Memory B cell (primary cell): ENCODE measurements around the gene RGP1.
A peak's percentile ranks its signal among the peaks of the same experiment; 100 is the strongest.

Experiments
- ATAC-seq: fragments of 150-1000 bp; cut with Tn5 transposase; 2 replicates; pipeline ENCODE4 v1.10.0; 2021; ENCODE audit warnings: low read depth, mild to moderate bottlenecking, moderate library complexity
- DNase-seq, 2 donors: peaks; one replicate each; pipeline ENCODE4 v3.0.0; 2022; ENCODE audit warnings: low spot score in 2 of 2
- H3K27ac Mint-ChIP-seq: one replicate; pipeline ENCODE4 v1.8.0; 2022; ENCODE audit warnings: mild to moderate bottlenecking, moderate library complexity, mixed read lengths
- H3K27me3 Mint-ChIP-seq: one replicate; pipeline ENCODE4 v1.8.0; 2022; ENCODE audit warnings: mixed read lengths
- H3K36me3 Mint-ChIP-seq: one replicate; pipeline ENCODE4 v1.8.0; 2022; ENCODE audit warnings: mild to moderate bottlenecking, mixed read lengths
- H3K4me1 Mint-ChIP-seq: one replicate; pipeline ENCODE4 v1.8.0; 2022; ENCODE audit warnings: mixed read lengths
- H3K4me3 Mint-ChIP-seq: one replicate; pipeline ENCODE4 v1.8.0; 2022; ENCODE audit warnings: mild to moderate bottlenecking, moderate library complexity, mixed read lengths
- H3K9me3 Mint-ChIP-seq: one replicate; pipeline ENCODE4 v1.8.0; 2022; ENCODE audit warnings: mixed read lengths

Gene RGP1, protein sequence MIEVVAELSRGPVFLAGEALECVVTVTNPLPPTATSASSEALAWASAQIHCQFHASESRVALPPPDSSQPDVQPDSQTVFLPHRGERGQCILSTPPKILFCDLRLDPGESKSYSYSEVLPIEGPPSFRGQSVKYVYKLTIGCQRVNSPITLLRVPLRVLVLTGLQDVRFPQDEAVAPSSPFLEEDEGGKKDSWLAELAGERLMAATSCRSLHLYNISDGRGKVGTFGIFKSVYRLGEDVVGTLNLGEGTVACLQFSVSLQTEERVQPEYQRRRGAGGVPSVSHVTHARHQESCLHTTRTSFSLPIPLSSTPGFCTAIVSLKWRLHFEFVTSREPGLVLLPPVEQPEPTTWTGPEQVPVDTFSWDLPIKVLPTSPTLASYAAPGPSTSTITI

DNA sequence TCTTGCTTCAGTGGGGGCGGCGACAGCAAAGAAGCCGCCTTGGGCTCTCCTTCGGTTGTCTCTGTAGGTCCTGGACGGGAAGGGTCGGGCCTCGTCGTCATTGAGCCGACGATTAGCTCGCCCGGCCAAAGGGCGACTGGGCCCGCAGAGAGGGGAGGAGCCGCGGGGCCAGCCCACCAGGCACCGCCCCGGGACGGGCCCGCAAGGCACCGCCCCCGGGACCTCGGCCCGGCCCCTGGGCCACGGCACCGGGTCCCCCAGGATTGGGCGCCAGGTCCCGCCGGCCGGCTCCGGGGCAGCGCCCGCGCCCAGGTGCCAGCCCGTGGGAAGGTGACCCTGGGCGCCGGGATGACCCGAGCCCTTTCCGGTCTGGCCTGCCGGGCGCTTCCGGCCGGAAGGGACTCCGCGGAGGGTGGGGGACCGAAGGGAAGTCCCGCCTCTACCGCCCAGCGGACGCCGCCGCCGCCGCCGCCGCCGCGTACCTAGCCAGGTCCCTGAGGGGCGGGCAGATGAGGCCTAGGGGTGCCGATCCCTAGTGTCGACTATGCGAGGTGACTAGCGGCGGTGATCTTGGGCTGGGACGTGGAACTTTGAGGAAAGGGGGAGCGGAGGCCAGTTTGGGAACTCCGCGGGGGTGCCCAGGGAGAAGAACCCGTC is at the start of gene RGP1, which contains the start of gene GBA2:
TSS of gene RGP1 (plus strand) at position 430 of the 657 bp plus-strand sequence. CDS start 469 bp downstream, outside the sequence.
TSS of gene GBA2 (minus strand) at position 371 of the 657 bp plus-strand sequence. CDS start 524 bp downstream, outside the sequence.
- ATAC-seq = peak; percentile 81
- Mint-ChIP-seq H3K27ac (peak within 1 kb of the TSS; percentile 92), H3K9me3 (no peaks in the 10 kb centered on the region), H3K27me3 (no peaks in the 10 kb centered on the region), H3K4me3 (peak within 1 kb of the TSS; percentile 91), H3K36me3 (peaks cover 25% of the 10 kb centered on the region), H3K4me1 (peaks cover 44% of the 10 kb centered on the region)
- peak; percentile 56 to 78 for DNase-seq

DNA sequence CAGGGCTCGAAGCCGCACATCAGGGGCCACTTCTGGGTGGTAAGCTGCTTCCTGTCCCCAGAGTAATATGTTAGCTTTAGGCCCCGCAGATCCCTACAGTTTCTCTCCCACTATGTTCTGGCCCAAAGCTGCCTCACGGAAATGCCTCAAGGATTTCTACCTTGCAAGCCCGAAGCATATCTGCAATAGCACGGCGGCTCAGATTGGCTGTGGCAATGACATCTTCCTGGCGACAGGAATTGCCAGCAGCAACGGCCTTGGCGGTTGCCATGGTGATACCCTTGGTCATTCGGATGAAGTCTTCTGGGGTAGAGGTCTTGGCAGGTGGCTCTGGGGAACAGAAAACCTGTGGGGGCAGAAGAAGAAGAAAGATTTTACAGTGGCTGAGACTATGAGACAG is 49.1 kb upstream of the RGP1 start:
- Mint-ChIP-seq H3K36me3 (peaks cover 23% of the 10 kb centered on the region), H3K4me3 (no peak overlapping the region), H3K27me3 (no peaks in the 10 kb centered on the region), H3K9me3 (no peaks in the 10 kb centered on the region), H3K27ac (no peak overlapping the region), H3K4me1 (peaks cover 6% of the 10 kb centered on the region)
- DNase-seq (no peak), ATAC-seq (no peak)

DNA sequence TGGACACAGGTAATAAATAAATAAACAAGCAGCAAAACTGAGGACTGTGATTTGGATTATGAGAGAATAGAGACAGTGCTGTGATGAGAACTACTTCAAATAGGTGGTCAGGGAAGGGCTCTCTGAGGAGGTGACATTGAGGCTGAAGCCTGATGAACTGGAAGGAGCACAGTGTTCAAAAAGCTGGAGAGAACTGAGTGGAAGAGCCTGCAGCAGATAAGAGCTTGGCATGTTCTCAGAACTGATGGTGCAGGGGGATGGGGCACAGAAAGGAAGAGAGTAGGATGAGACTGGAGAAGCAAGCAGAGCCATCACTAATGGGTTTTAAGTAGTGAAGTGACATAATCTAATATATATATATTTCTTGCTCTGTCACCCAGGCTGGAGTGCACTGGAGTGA is 48.1 kb upstream of the RGP1 start:
- no peak overlapping the region for H3K27ac Mint-ChIP-seq
- H3K9me3 Mint-ChIP-seq = no peaks in the 10 kb centered on the region
- peaks cover 24% of the 10 kb centered on the region for H3K36me3 Mint-ChIP-seq
- H3K4me1 Mint-ChIP-seq = peaks cover 6% of the 10 kb centered on the region
- no peak overlapping the region for H3K4me3 Mint-ChIP-seq
- no peak for DNase-seq
- H3K27me3 Mint-ChIP-seq = no peaks in the 10 kb centered on the region
- ATAC-seq = no peak

DNA sequence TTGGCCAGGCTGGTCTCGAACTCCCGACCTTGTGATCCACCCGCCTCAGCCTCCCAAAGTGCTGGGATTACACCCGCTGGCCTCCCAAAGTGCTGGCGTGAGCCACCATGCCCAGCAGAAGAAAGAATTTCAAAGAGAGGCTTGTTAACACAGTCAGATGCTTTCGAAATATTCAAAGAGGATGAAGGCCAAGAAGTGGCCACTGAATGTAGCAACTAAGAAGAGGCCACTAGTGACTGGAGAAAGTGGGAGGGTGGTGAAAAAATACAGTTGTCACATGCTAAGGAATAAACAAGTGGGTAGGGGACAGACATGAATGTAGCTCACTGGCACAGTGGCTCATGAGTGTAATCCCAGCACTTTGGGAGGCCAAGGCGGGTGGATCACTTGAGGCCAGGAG is 46.4 kb upstream of the RGP1 start:
- no peak for ATAC-seq
- H3K27ac Mint-ChIP-seq = no peak overlapping the region

DNA sequence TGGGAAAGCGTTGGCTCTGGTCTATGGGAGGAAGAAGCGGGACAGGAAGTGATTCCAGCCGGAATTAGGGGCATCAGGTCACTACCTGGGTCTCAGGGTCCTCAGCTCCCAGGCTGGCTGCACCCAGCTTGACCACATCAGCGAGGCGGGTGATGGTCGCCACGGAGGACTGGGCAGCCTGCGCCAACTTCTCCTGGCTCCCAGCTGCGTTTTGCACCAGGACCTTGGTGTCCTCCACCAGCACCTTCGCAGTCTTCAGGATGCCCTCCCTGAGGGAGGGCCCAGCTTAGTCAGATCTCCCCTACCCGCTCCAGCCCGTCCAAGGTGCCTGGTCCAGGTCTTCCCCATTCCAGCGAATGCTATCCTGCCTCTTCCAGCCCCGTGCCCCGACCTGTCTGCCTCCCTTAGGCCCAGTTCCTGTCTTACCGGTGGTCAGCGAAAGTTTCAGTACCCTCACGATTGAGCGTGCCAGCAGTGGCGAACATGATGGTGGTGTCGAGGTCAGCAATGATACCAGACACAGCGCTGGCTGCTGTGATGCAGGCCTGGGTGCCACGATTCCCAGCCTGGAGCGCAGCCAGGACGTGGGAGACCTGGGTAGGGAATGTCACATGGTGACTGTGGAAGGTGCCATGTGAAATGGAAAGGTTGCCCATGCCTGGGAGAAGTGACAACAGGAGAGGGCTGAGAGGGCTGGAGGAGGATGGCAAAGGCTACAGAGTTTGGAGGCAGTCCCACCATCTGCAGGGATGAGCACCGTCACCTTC is 45.0 kb upstream of the RGP1 start:
- H3K4me3 Mint-ChIP-seq = no peak overlapping the region
- H3K27ac Mint-ChIP-seq = no peak overlapping the region
- H3K9me3 Mint-ChIP-seq = no peaks in the 10 kb centered on the region
- DNase-seq (no peak), ATAC-seq (no peak)
- peaks cover 41% of the 10 kb centered on the region for H3K36me3 Mint-ChIP-seq
- peaks cover 2% of the 10 kb centered on the region for H3K4me1 Mint-ChIP-seq
- H3K27me3 Mint-ChIP-seq = no peaks in the 10 kb centered on the region

More for the DNA sequence above, 46.4 kb upstream of the RGP1 start:
- no peak overlapping the region for H3K4me3 Mint-ChIP-seq
- peaks cover 32% of the 10 kb centered on the region for H3K36me3 Mint-ChIP-seq
- no peaks in the 10 kb centered on the region for H3K4me1 Mint-ChIP-seq
- H3K27me3 Mint-ChIP-seq = no peaks in the 10 kb centered on the region
- no peaks in the 10 kb centered on the region for H3K9me3 Mint-ChIP-seq
- DNase-seq = no peak

DNA sequence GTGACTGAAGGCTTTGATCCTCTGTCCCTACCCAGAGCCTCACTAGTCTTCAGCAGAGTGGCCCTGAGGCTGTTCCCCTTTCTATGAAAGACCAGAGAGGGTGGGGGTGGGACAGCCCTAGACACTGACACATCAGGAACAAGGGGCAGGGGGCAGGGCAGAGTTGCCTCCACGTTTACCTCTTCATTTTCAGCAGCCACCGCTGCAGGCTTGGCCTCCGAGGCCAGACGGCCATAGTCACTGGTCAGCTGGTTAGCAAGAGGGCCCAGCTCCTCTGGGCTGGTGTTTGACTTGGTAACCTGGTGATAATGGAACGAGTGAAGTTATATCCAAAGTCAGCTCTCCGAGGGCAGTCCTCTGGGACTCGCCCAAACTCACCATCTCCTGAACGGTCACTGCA is 43.7 kb upstream of the RGP1 start:
- Mint-ChIP-seq H3K4me1 (peaks cover 2% of the 10 kb centered on the region), H3K27me3 (no peaks in the 10 kb centered on the region), H3K36me3 (peaks cover 42% of the 10 kb centered on the region), H3K4me3 (no peak overlapping the region), H3K9me3 (no peaks in the 10 kb centered on the region), H3K27ac (no peak overlapping the region)
- no peak for DNase-seq
- no peak for ATAC-seq

DNA sequence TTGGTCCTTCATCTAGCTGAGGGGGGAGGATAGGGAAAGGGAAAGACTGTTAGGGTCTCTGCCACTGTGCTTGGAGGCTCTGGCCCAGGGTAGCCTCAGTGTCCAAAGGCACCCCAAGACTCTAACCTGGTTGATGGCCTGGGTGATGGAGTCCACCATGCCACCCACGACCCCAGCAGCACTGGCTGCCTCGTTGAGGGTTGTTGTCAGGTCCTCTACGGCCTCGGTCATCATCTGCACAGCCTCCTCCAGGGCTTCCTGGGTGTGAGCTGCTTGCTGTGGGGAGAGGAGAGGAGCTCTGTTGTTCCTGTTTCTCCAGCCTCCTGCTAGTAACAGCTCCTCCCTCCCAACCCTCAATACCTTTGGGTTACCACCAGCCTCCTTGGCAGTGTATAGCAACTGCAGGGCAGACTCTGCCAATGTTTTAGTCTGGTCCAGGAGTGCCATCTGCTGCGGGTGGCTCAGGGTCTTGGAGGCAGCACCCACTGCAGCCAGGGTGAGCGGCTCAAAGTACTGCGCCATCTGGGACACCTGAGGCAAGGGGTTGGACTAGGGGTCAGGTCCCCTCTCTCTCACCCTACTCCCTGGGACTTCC is 43.2 kb upstream of the RGP1 start:
- Mint-ChIP-seq H3K36me3 (peaks cover 48% of the 10 kb centered on the region), H3K27ac (no peak overlapping the region)

DNA sequence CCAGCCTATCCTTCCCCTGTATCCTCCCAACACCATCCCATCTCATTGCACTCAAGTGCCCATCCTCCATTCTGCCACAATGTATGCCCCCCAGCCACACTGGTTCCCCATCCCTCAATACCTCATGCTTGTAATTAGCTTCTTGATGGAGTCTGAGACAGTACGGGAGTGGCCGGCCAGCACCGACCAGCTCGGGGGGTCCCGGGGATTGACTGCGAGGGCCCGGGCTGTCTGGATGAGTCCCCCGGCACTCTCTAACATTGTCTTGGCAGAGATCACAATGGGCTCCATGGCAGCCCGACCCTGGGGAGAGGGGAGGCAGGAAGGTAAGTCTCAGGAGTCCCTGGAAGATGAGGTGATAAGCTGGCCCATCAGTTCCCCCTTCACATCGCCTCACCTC is 42.1 kb upstream of the RGP1 start:
- Mint-ChIP-seq H3K27ac (peak overlapping the region; percentile 28), H3K9me3 (no peaks in the 10 kb centered on the region), H3K36me3 (peaks cover 54% of the 10 kb centered on the region), H3K27me3 (no peaks in the 10 kb centered on the region), H3K4me1 (peaks cover 2% of the 10 kb centered on the region), H3K4me3 (no peak overlapping the region)
- no peak for ATAC-seq
- DNase-seq = no peak

More for the DNA sequence above, 43.2 kb upstream of the RGP1 start:
- no peak for ATAC-seq
- no peak for DNase-seq
- Mint-ChIP-seq H3K9me3 (no peaks in the 10 kb centered on the region), H3K4me1 (peaks cover 2% of the 10 kb centered on the region), H3K4me3 (no peak overlapping the region), H3K27me3 (no peaks in the 10 kb centered on the region)

DNA sequence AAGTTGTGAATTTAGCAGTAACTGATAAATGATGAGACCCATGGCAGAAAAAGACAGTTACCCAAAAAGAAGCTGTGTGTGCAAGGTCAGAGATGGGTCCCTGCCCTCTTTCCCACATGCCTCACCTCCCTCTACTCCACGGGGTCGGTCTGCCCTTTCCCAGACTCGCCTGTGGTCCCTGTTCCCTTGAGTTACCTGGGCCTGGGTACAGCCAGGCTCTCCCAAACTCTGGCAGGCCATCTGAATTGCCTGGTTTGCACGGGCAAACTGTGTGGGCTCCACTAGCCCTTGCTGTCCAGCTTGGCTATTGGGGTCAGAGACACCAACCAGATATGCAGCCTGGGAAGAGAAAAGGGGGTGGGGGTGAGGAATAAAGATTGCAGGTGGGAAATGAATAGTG is 40.9 kb upstream of the RGP1 start:
- ATAC-seq (no peak), DNase-seq (no peak)
- peaks cover 2% of the 10 kb centered on the region for H3K4me1 Mint-ChIP-seq
- H3K4me3 Mint-ChIP-seq = no peak overlapping the region
- H3K27me3 Mint-ChIP-seq = no peaks in the 10 kb centered on the region
- H3K9me3 Mint-ChIP-seq = no peaks in the 10 kb centered on the region
- H3K36me3 Mint-ChIP-seq = peaks cover 52% of the 10 kb centered on the region
- H3K27ac Mint-ChIP-seq = no peak overlapping the region

DNA sequence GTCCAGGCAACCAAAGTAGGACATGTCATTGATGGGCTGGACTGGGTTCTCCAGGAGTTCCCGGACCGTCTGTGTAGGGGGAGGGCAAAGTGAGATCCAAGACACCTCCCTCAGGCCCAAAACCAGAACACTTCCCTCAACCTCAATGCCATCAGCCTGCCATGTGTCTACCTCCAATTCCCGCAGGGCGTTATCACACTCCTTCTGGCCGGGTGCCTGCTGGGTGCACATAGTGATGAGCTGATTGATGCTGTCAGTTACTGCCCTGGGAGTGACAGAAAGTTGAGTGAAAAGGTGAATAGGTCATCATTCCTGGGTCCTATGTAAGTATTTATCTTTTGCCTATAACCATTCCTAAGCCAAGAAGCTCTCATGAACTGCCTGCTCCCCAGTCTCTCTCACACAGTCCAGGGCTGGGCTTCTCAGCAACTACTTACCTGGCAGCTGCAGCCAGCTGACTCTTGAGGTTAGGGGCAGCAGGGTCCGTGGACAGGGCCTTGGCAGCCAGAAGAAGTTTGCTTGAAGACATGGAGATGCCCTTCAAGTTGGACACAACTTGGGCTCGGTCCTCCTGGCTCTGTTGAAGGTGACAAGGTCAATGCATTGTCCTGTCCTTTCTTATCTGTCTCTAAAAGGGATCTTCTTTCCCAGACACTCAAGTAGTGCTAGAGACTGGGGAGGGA is 38.1 kb upstream of the RGP1 start:
- Mint-ChIP-seq H3K27me3 (no peaks in the 10 kb centered on the region), H3K4me3 (no peak overlapping the region), H3K9me3 (no peaks in the 10 kb centered on the region), H3K36me3 (peaks cover 54% of the 10 kb centered on the region), H3K27ac (no peak overlapping the region), H3K4me1 (peaks cover 2% of the 10 kb centered on the region)
- DNase-seq (no peak), ATAC-seq (no peak)

DNA sequence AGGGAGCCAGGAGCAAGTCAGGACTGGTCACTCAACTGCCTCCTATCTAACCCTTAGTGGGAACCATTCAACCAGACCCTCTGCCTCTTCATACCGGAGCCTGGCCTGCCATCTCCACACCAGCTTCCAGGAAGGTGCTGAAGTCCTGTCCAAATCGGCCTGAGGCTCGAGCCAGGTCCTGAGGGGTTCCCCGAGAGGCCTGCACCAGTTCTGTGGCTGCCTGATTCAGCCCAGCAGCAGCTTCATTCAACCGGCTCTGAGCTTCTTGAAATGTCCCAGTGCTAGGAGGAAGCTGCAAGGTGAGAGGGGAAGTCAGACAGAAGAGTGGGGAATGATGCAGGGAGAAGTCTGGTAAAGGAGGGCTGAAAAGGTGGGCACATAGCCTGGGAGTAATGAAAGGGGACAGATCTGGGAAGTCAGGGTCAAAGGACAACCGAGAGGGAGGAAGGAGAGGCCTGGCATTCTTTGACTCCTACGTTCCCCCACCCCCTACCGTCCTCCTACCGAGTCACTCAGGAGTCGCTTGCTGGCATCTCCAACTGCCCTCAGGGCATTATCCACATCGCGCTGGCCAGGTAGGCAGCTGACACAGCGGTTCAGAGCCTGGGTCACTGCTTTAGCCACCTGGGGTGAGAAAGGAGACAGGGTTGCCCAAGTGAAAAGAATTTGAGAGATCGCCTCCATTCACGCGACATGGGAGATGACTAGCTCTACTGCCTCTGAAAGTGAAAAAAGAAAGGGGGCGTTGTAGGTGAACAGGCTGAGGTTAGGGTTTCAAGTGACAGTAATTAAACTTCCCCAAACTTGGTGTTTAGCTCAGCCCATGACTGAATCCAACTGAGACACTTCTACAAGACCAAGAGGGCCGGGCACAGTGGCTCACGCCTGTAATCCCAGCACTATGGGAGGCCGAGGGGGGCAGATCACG is 37.3 kb upstream of the RGP1 start:
- Mint-ChIP-seq H3K36me3 (peaks cover 58% of the 10 kb centered on the region), H3K27me3 (no peaks in the 10 kb centered on the region), H3K27ac (no peak overlapping the region), H3K9me3 (no peaks in the 10 kb centered on the region), H3K4me1 (peaks cover 2% of the 10 kb centered on the region), H3K4me3 (no peak overlapping the region)
- no peak for DNase-seq
- ATAC-seq = no peak

DNA sequence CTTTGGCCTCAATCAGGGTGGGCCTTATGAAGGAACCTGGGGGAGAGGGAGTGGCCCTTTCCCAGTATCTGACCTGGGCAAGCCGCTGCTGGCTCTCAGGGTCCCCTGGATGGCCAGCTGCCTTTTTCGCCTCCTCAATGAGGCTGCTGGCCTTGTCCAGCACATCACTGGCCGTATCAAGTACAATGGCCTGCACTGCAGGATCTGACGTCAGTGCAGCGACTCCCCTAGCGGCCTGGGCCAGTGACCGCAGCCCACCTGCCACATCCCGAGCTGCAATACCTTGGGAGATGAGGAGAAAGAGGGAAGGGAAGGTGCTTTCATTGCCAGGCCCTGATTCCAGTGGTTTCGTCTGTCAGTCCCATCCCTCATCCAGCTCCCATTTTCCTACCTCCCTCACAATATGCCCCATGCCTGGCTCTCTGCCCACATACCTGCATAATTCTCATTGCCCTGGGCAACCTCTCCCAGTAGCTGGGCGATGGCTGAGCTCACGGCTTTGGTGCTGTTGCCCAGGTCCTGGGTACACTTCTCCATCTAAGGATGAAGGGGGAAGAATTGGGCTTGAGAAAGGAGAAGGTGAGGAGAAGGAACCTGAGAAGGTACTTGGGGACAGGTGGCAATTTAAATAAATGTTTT is 36.2 kb upstream of the RGP1 start:
- Mint-ChIP-seq H3K4me3 (no peak overlapping the region), H3K9me3 (no peaks in the 10 kb centered on the region), H3K36me3 (peaks cover 53% of the 10 kb centered on the region), H3K27ac (no peak overlapping the region), H3K4me1 (peaks cover 4% of the 10 kb centered on the region), H3K27me3 (no peaks in the 10 kb centered on the region)
- ATAC-seq = no peak
- DNase-seq = no peak
